CD14-positive monocyte (primary cell): ENCODE measurements around the gene STX2. TPM values are rescaled to one million over a fixed set of nuclear protein-coding genes. Genes with fewer than 3 reads are reported as not detected.

Experiments
- DNase-seq, 3 donors: peaks; one replicate each; pipeline ENCODE4 v3.0.0-alpha.2; 2011 to 2022
- H2AFZ ChIP-seq: 2 replicates; pipeline ENCODE4 v1.6.0; 2012; ENCODE audit warnings: mild to moderate bottlenecking, low read depth, low read length, inconsistent platforms; ENCODE audit not compliant: insufficient read depth, poor library complexity, severe bottlenecking
- H3K27ac ChIP-seq, 2 donors: 1 replicate in 1 of 2; 2 replicates in 1 of 2; pipeline ENCODE4 v1.5.1; 2012 to 2013; ENCODE audit warnings: low read length in 2 of 2, control low read depth in 1 of 2, inconsistent platforms in 1 of 2, low read depth in 1 of 2, mild to moderate bottlenecking in 1 of 2
- H3K27me3 ChIP-seq, 2 donors: one replicate each; pipeline versions ENCODE4 v1.6.0 to v1.6.1; 2011 to 2013; ENCODE audit warnings: low read length in 2 of 2; ENCODE audit not compliant: control insufficient read depth in 2 of 2, insufficient read depth in 2 of 2
- H3K36me3 ChIP-seq, 2 donors: replicated peaks in 1 of 2; 1 replicate in 1 of 2; 2 replicates in 1 of 2; pipeline versions ENCODE4 v1.5.1 to v1.6.1; 2012 to 2013; ENCODE audit warnings: low read length in 2 of 2, control low read depth in 1 of 2, inconsistent platforms in 1 of 2, mild to moderate bottlenecking in 1 of 2; ENCODE audit not compliant: insufficient read depth in 2 of 2, control insufficient read depth in 1 of 2
- H3K4me1 ChIP-seq, 2 donors: 1 replicate in 1 of 2; 2 replicates in 1 of 2; pipeline versions ENCODE4 v1.5.1 to v1.6.1; 2012 to 2013; ENCODE audit warnings: low read length in 2 of 2, control low read depth in 1 of 2, inconsistent platforms in 1 of 2, mild to moderate bottlenecking in 1 of 2, moderate library complexity in 1 of 2; ENCODE audit not compliant: insufficient read depth in 2 of 2, control insufficient read depth in 1 of 2
- H3K4me2 ChIP-seq: replicated peaks from 2 replicates; pipeline ENCODE3; 2012; ENCODE audit warnings: low read length, moderate library complexity, mild to moderate bottlenecking; ENCODE audit not compliant: poor library complexity, severe bottlenecking; ENCODE audit errors: extremely low read depth
- H3K4me3 ChIP-seq, 3 experiments: fragments of 200-600 bp in 1 of 3; sonication (generic) in 1 of 3; replicated peaks in 1 of 3; 1 replicate in 2 of 3; 2 replicates in 1 of 3; pipeline ENCODE4 v1.5.1; 2011 to 2013; ENCODE audit warnings: low read length in 3 of 3, mild to moderate bottlenecking in 3 of 3, control low read depth in 2 of 3, low read depth in 2 of 3, inconsistent platforms in 1 of 3, moderate library complexity in 1 of 3
- H3K79me2 ChIP-seq: 2 replicates; pipeline ENCODE4 v1.6.0; 2012; ENCODE audit warnings: mild to moderate bottlenecking, control low read depth, inconsistent platforms, low read length, moderate library complexity; ENCODE audit not compliant: insufficient read depth
- H3K9ac ChIP-seq: 2 replicates; pipeline ENCODE4 v1.6.0; 2017; ENCODE audit warnings: low read length, mild to moderate bottlenecking; ENCODE audit not compliant: insufficient read depth, poor library complexity, severe bottlenecking
- H3K9me3 ChIP-seq, 2 donors: replicated peaks in 1 of 2; 1 replicate in 1 of 2; 2 replicates in 1 of 2; pipeline versions ENCODE4 v1.5.1 to v1.6.1; 2012 to 2013; ENCODE audit warnings: low read length in 2 of 2, control low read depth in 1 of 2; ENCODE audit not compliant: control insufficient read depth in 1 of 2, insufficient read depth in 1 of 2
- H4K20me1 ChIP-seq: 2 replicates; pipeline ENCODE4 v1.6.0; 2012; ENCODE audit warnings: mild to moderate bottlenecking, low read length, control low read depth, moderate library complexity; ENCODE audit not compliant: insufficient read depth
- H3K27ac Mint-ChIP-seq, 7 donors: one replicate each; pipeline ENCODE4 v1.8.0; 2020; ENCODE audit warnings: mild to moderate bottlenecking in 7 of 7, mixed read lengths in 7 of 7, moderate library complexity in 6 of 7, inconsistent platforms in 2 of 7
- H3K27me3 Mint-ChIP-seq, 3 donors: one replicate each; pipeline ENCODE4 v1.8.0; 2021 to 2022; ENCODE audit warnings: low read depth in 3 of 3, mild to moderate bottlenecking in 3 of 3, mixed read lengths in 3 of 3, moderate library complexity in 3 of 3, inconsistent platforms in 1 of 3
- H3K36me3 Mint-ChIP-seq, 2 donors: one replicate each; pipeline ENCODE4 v1.8.0; 2020; ENCODE audit warnings: mixed read lengths in 2 of 2, inconsistent platforms in 1 of 2, mild to moderate bottlenecking in 1 of 2
- H3K4me1 Mint-ChIP-seq: one replicate; pipeline ENCODE4 v1.8.0; 2020; ENCODE audit warnings: mild to moderate bottlenecking, mixed read lengths
- H3K4me3 Mint-ChIP-seq, 2 donors: one replicate each; pipeline ENCODE4 v1.8.0; 2020; ENCODE audit warnings: mild to moderate bottlenecking in 2 of 2, mixed read lengths in 2 of 2, moderate library complexity in 1 of 2
- H3K9me3 Mint-ChIP-seq, 7 donors: one replicate each; pipeline ENCODE4 v1.8.0; 2020 to 2022; ENCODE audit warnings: mixed read lengths in 7 of 7, mild to moderate bottlenecking in 6 of 7, moderate library complexity in 6 of 7, inconsistent platforms in 2 of 7
- WGBS: methylation state at CpG from one replicate; pipeline ENCODE4 v1.1.5; 2013; ENCODE audit warnings: missing lambda C conversion rate; ENCODE audit not compliant: insufficient coverage; 5-methylcytosine and 5-hydroxymethylcytosine counted together
- intact Hi-C, 2 donors: fragments of 100-400 bp; cut with micrococcal nuclease; formaldehyde crosslinking; loops; one replicate each; pipeline versions ENCODE4 v1.15.0 to v1.15.1; 2023
- polyA plus RNA-seq, 3 donors: library from polyadenylated mRNA; depleted of rRNA in 1 of 3; unstranded in 2 of 3; stranded (reverse) in 1 of 3; fragments of 300-500 nt in 2 of 3; fragments of >200 nt in 1 of 3; fragmentation: Illumina TruSeq in 2 of 3; gene quantifications; 1 replicate in 2 of 3; 2 replicates in 1 of 3; pipeline ENCODE4 v1.2.3, GENCODE V29; 2012 to 2021
- TF ChIP-seq, protein P1 (sequence below): fragments of 200-600 bp; IDR thresholded peaks from one replicate; pipeline ENCODE4 v1.8.0; 2022; ENCODE audit warnings: antibody characterized with exemption, mild to moderate bottlenecking

STX2 gene
- polyA plus RNA-seq, 3 donors, result 4.8 to 32.9 (median 7.6) TPM

DNA sequence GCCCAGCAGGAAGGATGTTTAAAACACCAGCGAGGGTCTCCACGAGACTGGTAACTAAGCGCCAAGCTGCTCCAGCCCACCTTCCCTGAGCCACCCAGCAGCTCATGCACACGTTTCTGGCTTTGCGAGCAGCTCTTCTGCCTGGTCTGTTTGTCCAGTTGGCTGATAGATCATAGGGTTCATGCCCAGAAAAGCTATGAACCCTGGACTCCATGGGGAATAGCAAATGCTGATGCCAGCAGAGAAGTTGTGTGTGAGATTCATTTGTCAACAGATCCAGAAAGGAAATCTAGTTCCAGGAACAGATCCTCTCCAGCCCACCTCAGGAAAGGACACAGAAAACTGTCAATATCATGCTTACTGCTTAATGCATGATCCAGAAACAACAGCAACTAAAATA is 94.8 kb downstream of the STX2 start:
- Histone ChIP-seq H3K36me3 (no peaks in the 10 kb centered on the region), H3K4me3 (no peak overlapping the region), H2AFZ (no peak overlapping the region), H3K27ac (no peak overlapping the region), H3K79me2 (no peaks in the 10 kb centered on the region), H3K9ac (no peak overlapping the region), H3K9me3 (peaks cover 0 to 8% of the 10 kb centered on the region in 2 donors), H4K20me1 (no peaks in the 10 kb centered on the region), H3K4me2 (no peak overlapping the region), H3K27me3 (no peaks in the 10 kb centered on the region), H3K4me1 (no peaks in the 10 kb centered on the region)
- H3K36me3 Mint-ChIP-seq, result no peaks in the 10 kb centered on the region
- no peak overlapping the region for H3K4me3 Mint-ChIP-seq
- TF ChIP-seq, protein P1, sequence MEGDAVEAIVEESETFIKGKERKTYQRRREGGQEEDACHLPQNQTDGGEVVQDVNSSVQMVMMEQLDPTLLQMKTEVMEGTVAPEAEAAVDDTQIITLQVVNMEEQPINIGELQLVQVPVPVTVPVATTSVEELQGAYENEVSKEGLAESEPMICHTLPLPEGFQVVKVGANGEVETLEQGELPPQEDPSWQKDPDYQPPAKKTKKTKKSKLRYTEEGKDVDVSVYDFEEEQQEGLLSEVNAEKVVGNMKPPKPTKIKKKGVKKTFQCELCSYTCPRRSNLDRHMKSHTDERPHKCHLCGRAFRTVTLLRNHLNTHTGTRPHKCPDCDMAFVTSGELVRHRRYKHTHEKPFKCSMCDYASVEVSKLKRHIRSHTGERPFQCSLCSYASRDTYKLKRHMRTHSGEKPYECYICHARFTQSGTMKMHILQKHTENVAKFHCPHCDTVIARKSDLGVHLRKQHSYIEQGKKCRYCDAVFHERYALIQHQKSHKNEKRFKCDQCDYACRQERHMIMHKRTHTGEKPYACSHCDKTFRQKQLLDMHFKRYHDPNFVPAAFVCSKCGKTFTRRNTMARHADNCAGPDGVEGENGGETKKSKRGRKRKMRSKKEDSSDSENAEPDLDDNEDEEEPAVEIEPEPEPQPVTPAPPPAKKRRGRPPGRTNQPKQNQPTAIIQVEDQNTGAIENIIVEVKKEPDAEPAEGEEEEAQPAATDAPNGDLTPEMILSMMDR, result no peak
- H3K4me1 Mint-ChIP-seq, result peaks cover 4% of the 10 kb centered on the region
- no peak for DNase-seq
- H3K9me3 Mint-ChIP-seq, result peaks cover 2 to 12% (median 5%) of the 10 kb centered on the region in 7 donors
- no peak overlapping the region for H3K27ac Mint-ChIP-seq
- peaks cover 3 to 13% (median 3%) of the 10 kb centered on the region in 3 donors for H3K27me3 Mint-ChIP-seq
- intact Hi-C loops, result no loop called here
- 95% methylated on average over 3 of the region's 5 CpGs for WGBS

DNA sequence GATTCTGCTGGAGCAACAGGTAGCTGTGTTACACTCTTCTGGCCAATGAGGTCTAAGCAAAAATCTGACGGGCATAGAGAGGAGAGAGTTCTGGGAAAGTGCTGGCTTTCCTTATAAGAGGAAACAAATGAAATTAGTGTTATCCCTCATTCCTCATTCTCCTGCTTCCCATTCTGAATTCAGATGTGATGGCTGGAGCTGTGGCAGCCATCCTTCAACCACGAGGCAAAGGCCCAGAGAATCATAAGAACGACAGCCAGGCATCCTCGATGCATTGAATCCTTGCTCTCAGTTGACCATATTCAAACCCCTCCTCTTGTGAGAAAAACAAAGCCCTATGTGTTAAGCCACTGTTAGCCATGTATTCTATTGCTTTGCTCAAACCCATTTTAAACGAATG is 95.4 kb downstream of the STX2 start:
- no peaks in the 10 kb centered on the region for H3K27me3 ChIP-seq
- no peaks in the 10 kb centered on the region for H3K36me3 Mint-ChIP-seq
- H3K27me3 Mint-ChIP-seq, result peaks cover 3 to 10% (median 3%) of the 10 kb centered on the region in 3 donors
- H3K27ac ChIP-seq, result no peak overlapping the region
- no peak overlapping the region for H3K4me3 Mint-ChIP-seq
- intact Hi-C loops, result no loop called here
- H3K27ac Mint-ChIP-seq, result no peak overlapping the region
- peaks cover 0 to 15% of the 10 kb centered on the region in 2 donors for H3K9me3 ChIP-seq
- H3K4me3 ChIP-seq, result no peak overlapping the region
- no peaks in the 10 kb centered on the region for H3K36me3 ChIP-seq
- TF ChIP-seq, protein P1, result no peak
- peaks cover 4% of the 10 kb centered on the region for H3K4me1 Mint-ChIP-seq
- WGBS, result 100% methylated on average over 1 of the region's 5 CpGs
- H2AFZ ChIP-seq, result no peak overlapping the region
- no peak overlapping the region for H3K4me2 ChIP-seq
- peaks cover 2 to 12% (median 7%) of the 10 kb centered on the region in 7 donors for H3K9me3 Mint-ChIP-seq
- DNase-seq, result no peak
- H4K20me1 ChIP-seq, result no peaks in the 10 kb centered on the region
- no peak overlapping the region for H3K9ac ChIP-seq
- no peaks in the 10 kb centered on the region for H3K79me2 ChIP-seq
- H3K4me1 ChIP-seq, result no peaks in the 10 kb centered on the region
